Natural killer cell (primary cell): ENCODE measurements around the gene LRRC4B. TPM values are rescaled to one million over a fixed set of nuclear protein-coding genes. Genes with fewer than 3 reads are reported as not detected.
A peak's percentile ranks its signal among the peaks of the same experiment; 100 is the strongest.

Source experiments
- ATAC-seq, 3 donors: fragments of 150-1000 bp in 2 of 3; fragments of 200-7000 bp in 1 of 3; cut with Tn5 transposase; 1 replicate in 1 of 3; 2 replicates in 2 of 3; pipeline ENCODE4 v1.10.0; 2021; ENCODE audit warnings: mild to moderate bottlenecking in 2 of 3, moderate library complexity in 2 of 3
- DNase-seq, 2 donors: peaks; one replicate each; pipeline versions ENCODE4 v3.0.0 to v3.0.0-alpha.2; 2013 to 2021; ENCODE audit warnings: mixed read lengths in 1 of 2
- H3K27ac ChIP-seq: one replicate; pipeline ENCODE4 v1.5.1; 2013; ENCODE audit warnings: mild to moderate bottlenecking, low read length
- H3K27me3 ChIP-seq: one replicate; pipeline ENCODE4 v1.6.1; 2013; ENCODE audit warnings: low read length; ENCODE audit not compliant: control insufficient read depth, insufficient read depth
- H3K36me3 ChIP-seq: one replicate; pipeline ENCODE4 v1.6.1; 2013; ENCODE audit warnings: low read length; ENCODE audit not compliant: control insufficient read depth, insufficient read depth
- H3K4me1 ChIP-seq: one replicate; pipeline ENCODE4 v1.6.1; 2013; ENCODE audit warnings: low read length; ENCODE audit not compliant: control insufficient read depth, insufficient read depth
- H3K4me3 ChIP-seq: one replicate; pipeline ENCODE4 v1.5.1; 2013; ENCODE audit warnings: low read length
- H3K9me3 ChIP-seq: one replicate; pipeline ENCODE4 v1.6.1; 2013; ENCODE audit warnings: low read length; ENCODE audit not compliant: control insufficient read depth, insufficient read depth
- H3K27ac Mint-ChIP-seq, 2 donors: one replicate each; pipeline ENCODE4 v1.8.0; 2022; ENCODE audit warnings: mild to moderate bottlenecking in 2 of 2, mixed read lengths in 2 of 2, moderate library complexity in 1 of 2
- H3K27me3 Mint-ChIP-seq, 2 donors: one replicate each; pipeline ENCODE4 v1.8.0; 2022; ENCODE audit warnings: low read depth in 2 of 2, mixed read lengths in 2 of 2
- H3K36me3 Mint-ChIP-seq: one replicate; pipeline ENCODE4 v1.8.0; 2022; ENCODE audit warnings: mixed read lengths
- H3K4me1 Mint-ChIP-seq, 2 donors: one replicate each; pipeline ENCODE4 v1.8.0; 2022; ENCODE audit warnings: mixed read lengths in 2 of 2
- H3K4me3 Mint-ChIP-seq: one replicate; pipeline ENCODE4 v1.8.0; 2022; ENCODE audit warnings: mild to moderate bottlenecking, moderate library complexity, mixed read lengths
- H3K9me3 Mint-ChIP-seq, 2 donors: one replicate each; pipeline ENCODE4 v1.8.0; 2022; ENCODE audit warnings: mixed read lengths in 2 of 2
- CTCF ChIP-seq: fragments of 200-600 bp; IDR thresholded peaks from one replicate; pipeline ENCODE4 v1.8.0; 2022; ENCODE audit warnings: antibody characterized with exemption
- WGBS: methylation state at CpG from one replicate; pipeline ENCODE4 v1.1.7; 2013; ENCODE audit warnings: missing lambda C conversion rate; ENCODE audit not compliant: insufficient coverage; 5-methylcytosine and 5-hydroxymethylcytosine counted together
- intact Hi-C: fragments of 100-400 bp; cut with micrococcal nuclease; formaldehyde crosslinking; loops from one replicate; pipeline ENCODE4 v1.14.2; 2022
- total RNA-seq, 4 donors: library from RNA; stranded (reverse); fragments of 120-200 nt in 1 of 4; gene quantifications; one replicate each; pipeline versions ENCODE4 v1.2.3 to v1.2.4, GENCODE V29; 2013 to 2022

Gene LRRC4B
- total RNA-seq, 3 donors from 2014 or later (not counting 1 experiment from before 2014, with no cell fraction given), result not detected

GRCh38 chr19:50511069-50511822 lies 57.0 kb downstream of the LRRC4B start, which contains the start of gene JOSD2:
JOSD2 (minus strand) TSS chr19:50511191; CDS start chr19:50510431, 760 bp downstream.
- Histone ChIP-seq H3K27me3 (no peaks in the 10 kb centered on the region), H3K27ac (peak within 1 kb of the TSS; percentile 93), H3K4me1 (peaks cover 19% of the 10 kb centered on the region), H3K36me3 (no peaks in the 10 kb centered on the region), H3K4me3 (peak within 1 kb of the TSS; percentile 59), H3K9me3 (no peaks in the 10 kb centered on the region)
- peak within 1 kb of the TSS; percentile 87 to 100 for H3K27ac Mint-ChIP-seq
- no peaks in the 10 kb centered on the region for H3K9me3 Mint-ChIP-seq
- TF ChIP-seq CTCF, result no peak
- intact Hi-C loops, result loop anchor here (1.0 kb wide), 1 partner anchor 35 kb away; the partner anchor contains the start of genes EMC10 and GARIN5A
- peak within 1 kb of the TSS; percentile 91 for H3K4me3 Mint-ChIP-seq
- H3K27me3 Mint-ChIP-seq, result peaks cover 0 to 3% of the 10 kb centered on the region in 2 donors
- H3K36me3 Mint-ChIP-seq, result no peaks in the 10 kb centered on the region
- WGBS, result 2% methylated on average over 69 of the region's 69 CpGs
- ATAC-seq (peak; percentile 88 to 95 (median 90)), DNase-seq (peak; percentile 93 to 99)
- peaks cover 19 to 34% of the 10 kb centered on the region in 2 donors for H3K4me1 Mint-ChIP-seq

- 15% methylated on average over 10 of the region's 10 CpGs for WGBS
These were observed 57.6 kb downstream of the LRRC4B start for GRCh38 chr19:50510700-50511068.

GRCh38 chr19:50510121-50510670 lies 58.0 kb downstream of the LRRC4B start:
- peak overlapping the region; percentile 91 for H3K4me3 Mint-ChIP-seq
- ATAC-seq, result no peak
- no peak for DNase-seq
- Histone ChIP-seq H3K27ac (peak overlapping the region; percentile 93), H3K9me3 (no peaks in the 10 kb centered on the region), H3K4me1 (peaks cover 19% of the 10 kb centered on the region), H3K4me3 (peak overlapping the region; percentile 59), H3K27me3 (no peaks in the 10 kb centered on the region), H3K36me3 (no peaks in the 10 kb centered on the region)
- H3K36me3 Mint-ChIP-seq, result no peaks in the 10 kb centered on the region
- WGBS, result 84% methylated on average over 26 of the region's 26 CpGs
- no peak for TF ChIP-seq CTCF
- H3K9me3 Mint-ChIP-seq, result no peaks in the 10 kb centered on the region
- peak overlapping the region; percentile 87 to 100 for H3K27ac Mint-ChIP-seq
- H3K4me1 Mint-ChIP-seq, result peaks cover 19 to 34% of the 10 kb centered on the region in 2 donors
- intact Hi-C loops, result no loop called here
- peaks cover 0 to 3% of the 10 kb centered on the region in 2 donors for H3K27me3 Mint-ChIP-seq

More at GRCh38 chr19:50510700-50511068, 57.6 kb downstream of the LRRC4B start:
- Mint-ChIP-seq H3K27ac (peak overlapping the region; percentile 87 to 100), H3K36me3 (no peaks in the 10 kb centered on the region), H3K4me1 (peaks cover 19 to 34% of the 10 kb centered on the region in 2 donors), H3K27me3 (peaks cover 0 to 3% of the 10 kb centered on the region in 2 donors), H3K9me3 (no peaks in the 10 kb centered on the region), H3K4me3 (peak overlapping the region; percentile 91)
- H3K4me3 ChIP-seq, result peak overlapping the region; percentile 59
- DNase-seq, result no peak
- H3K27me3 ChIP-seq, result no peaks in the 10 kb centered on the region
- TF ChIP-seq CTCF, result no peak
- H3K4me1 ChIP-seq, result peaks cover 19% of the 10 kb centered on the region
- H3K9me3 ChIP-seq, result no peaks in the 10 kb centered on the region
- H3K27ac ChIP-seq, result peak overlapping the region; percentile 93
- intact Hi-C loops, result loop anchor here (1.0 kb wide), 1 partner anchor 34 kb away; the partner anchor contains the start of genes EMC10 and GARIN5A
- ATAC-seq, result no peak
- H3K36me3 ChIP-seq, result no peaks in the 10 kb centered on the region
